ENCODE results near the gene SULT1A2.
"Not testable (repeated sequence)": the region's sequence is repeated elsewhere in the genome, so short reads cannot be mapped to it uniquely, and the experiment has no call there.

The SULT1A2 gene

GRCh38 chr16:28591355-28591754 lies 5.5 kb downstream of the SULT1A2 start:
- no peak for DNase-seq (ENCODE audit: low read depth)

- no peak for DNase-seq (ENCODE audit: low read depth)
Measured at GRCh38 chr16:28590384-28591340, 6.2 kb downstream of the SULT1A2 start.

- DNase-seq (ENCODE audit: low read depth), result no peak
Measured at GRCh38 chr16:28589930-28590329, 6.9 kb downstream of the SULT1A2 start.

- DNase-seq (ENCODE audit: low read depth), result no peak
Measured at GRCh38 chr16:28589069-28589468, 7.8 kb downstream of the SULT1A2 start.

GRCh38 chr16:28587386-28587785 lies 9.5 kb downstream of the SULT1A2 start:
- no peak for DNase-seq (ENCODE audit: low read depth)

- no peak for DNase-seq (ENCODE audit: low read depth)
Measured at GRCh38 chr16:28586466-28586865, 10.4 kb downstream of the SULT1A2 start.

- no peak for DNase-seq (ENCODE audit: low read depth)
Measured at GRCh38 chr16:28585674-28586073, 11.2 kb downstream of the SULT1A2 start.

GRCh38 chr16:28580726-28581315 lies 16.0 kb downstream of the SULT1A2 start:
- DNase-seq (ENCODE audit: low read depth), result no peak

- no peak for DNase-seq (ENCODE audit: low read depth)
Measured at GRCh38 chr16:28575446-28576109, 21.3 kb downstream of the SULT1A2 start.

- DNase-seq (ENCODE audit: low read depth), result no peak
Measured at GRCh38 chr16:28574925-28575324, 21.9 kb downstream of the SULT1A2 start.

- DNase-seq (ENCODE audit: low read depth), result no peak
Measured at GRCh38 chr16:28573738-28574718, 22.8 kb downstream of the SULT1A2 start.

- DNase-seq (ENCODE audit: low read depth), result no peak
Measured at GRCh38 chr16:28572696-28573510, 23.9 kb downstream of the SULT1A2 start.

GRCh38 chr16:28569968-28570752 lies 26.7 kb downstream of the SULT1A2 start:
- DNase-seq (ENCODE audit: low read depth), result no peak

GRCh38 chr16:28569021-28569420 lies 27.8 kb downstream of the SULT1A2 start:
- no peak for DNase-seq (ENCODE audit: low read depth)

GRCh38 chr16:28567292-28567691 lies 29.6 kb downstream of the SULT1A2 start:
- no peak for DNase-seq (ENCODE audit: low read depth)

GRCh38 chr16:28566233-28566925 lies 30.5 kb downstream of the SULT1A2 start:
- not testable (repeated sequence) for DNase-seq (ENCODE audit: low read depth)

- no peak for DNase-seq (ENCODE audit: low read depth)
Measured at GRCh38 chr16:28563218-28563617, 33.6 kb downstream of the SULT1A2 start.

GRCh38 chr16:28562199-28562598 lies 34.7 kb downstream of the SULT1A2 start:
- DNase-seq (ENCODE audit: low read depth), result no peak

- no peak for DNase-seq (ENCODE audit: low read depth)
Measured at GRCh38 chr16:28561557-28562187, 35.2 kb downstream of the SULT1A2 start.

All from stimulated activated CD4-positive, alpha-beta T cell treated with anti-CD3 and anti-CD28 coated beads, Interleukin-2, amount 100 ng/mL, for 4 hours (primary cell).